Measurements from ENCODE around the gene OSTC. TPM values are rescaled to one million over a fixed set of nuclear protein-coding genes. Genes with fewer than 3 reads are reported as not detected.
A peak's percentile ranks its signal among the peaks of the same experiment; 100 is the strongest.

Gene OSTC
- total RNA-seq, 1 experiment from 2014 or later: 105 TPM

- TF ChIP-seq ELF1 (IDR thresholded peaks at IDR 0.05; ENCODE audit: borderline replicate concordance, low read depth) (peak; percentile 90), SIN3A (IDR thresholded peaks at IDR 0.05; ENCODE audit: low read depth) (peak; percentile 76; the same call in 1 of the 2 replicates), ZFX (IDR thresholded peaks at IDR 0.05) (no peak), CEBPB (IDR thresholded peaks at IDR 0.05; ENCODE audit: low read depth) (peak; percentile 74), TCF7L2 (IDR thresholded peaks at IDR 0.05; ENCODE audit: borderline replicate concordance, extremely low read depth, insufficient read depth, insufficient read length) (peak; percentile 76), FOSL1 (IDR thresholded peaks at IDR 0.05; ENCODE audit: low read depth) (0 out of 2 replicates have a peak, but pooled peaks have one; percentile 29), SP1 (IDR thresholded peaks at IDR 0.05; ENCODE audit: low read depth) (peak; percentile 71), ZBTB33 (IDR thresholded peaks at IDR 0.05; ENCODE audit: extremely low read depth, insufficient replicate concordance, low read length) (peak; percentile 43), POLR2AphosphoS5 (IDR thresholded peaks at IDR 0.05; ENCODE audit: low read depth, low read length) (peak; percentile 98), ATF3 (IDR thresholded peaks at IDR 0.05) (no peak), EGR1 (IDR thresholded peaks at IDR 0.05; ENCODE audit: low read depth) (peak; percentile 93), EZH2phosphoT487 (IDR thresholded peaks at IDR 0.05; ENCODE audit: borderline replicate concordance) (no peak), CBX3 (IDR thresholded peaks at IDR 0.05; ENCODE audit: low read depth) (0 out of 2 replicates have a peak, but pooled peaks have one; percentile 34), YY1 (IDR thresholded peaks at IDR 0.05; ENCODE audit: extremely low read depth, insufficient replicate concordance, low read depth, low read length) (peak; percentile 96), MAX (IDR thresholded peaks at IDR 0.05) (peak; percentile 94), JUND (IDR thresholded peaks at IDR 0.05) (no peak; the same call in 1 of the 2 replicates), SRF (IDR thresholded peaks at IDR 0.05; ENCODE audit: low read depth) (no peak), POLR2A (IDR thresholded peaks at IDR 0.05; ENCODE audit: borderline replicate concordance, extremely low read depth, insufficient read depth, insufficient read length) (peak; percentile 94)
- TF ChIP-seq, protein P1, sequence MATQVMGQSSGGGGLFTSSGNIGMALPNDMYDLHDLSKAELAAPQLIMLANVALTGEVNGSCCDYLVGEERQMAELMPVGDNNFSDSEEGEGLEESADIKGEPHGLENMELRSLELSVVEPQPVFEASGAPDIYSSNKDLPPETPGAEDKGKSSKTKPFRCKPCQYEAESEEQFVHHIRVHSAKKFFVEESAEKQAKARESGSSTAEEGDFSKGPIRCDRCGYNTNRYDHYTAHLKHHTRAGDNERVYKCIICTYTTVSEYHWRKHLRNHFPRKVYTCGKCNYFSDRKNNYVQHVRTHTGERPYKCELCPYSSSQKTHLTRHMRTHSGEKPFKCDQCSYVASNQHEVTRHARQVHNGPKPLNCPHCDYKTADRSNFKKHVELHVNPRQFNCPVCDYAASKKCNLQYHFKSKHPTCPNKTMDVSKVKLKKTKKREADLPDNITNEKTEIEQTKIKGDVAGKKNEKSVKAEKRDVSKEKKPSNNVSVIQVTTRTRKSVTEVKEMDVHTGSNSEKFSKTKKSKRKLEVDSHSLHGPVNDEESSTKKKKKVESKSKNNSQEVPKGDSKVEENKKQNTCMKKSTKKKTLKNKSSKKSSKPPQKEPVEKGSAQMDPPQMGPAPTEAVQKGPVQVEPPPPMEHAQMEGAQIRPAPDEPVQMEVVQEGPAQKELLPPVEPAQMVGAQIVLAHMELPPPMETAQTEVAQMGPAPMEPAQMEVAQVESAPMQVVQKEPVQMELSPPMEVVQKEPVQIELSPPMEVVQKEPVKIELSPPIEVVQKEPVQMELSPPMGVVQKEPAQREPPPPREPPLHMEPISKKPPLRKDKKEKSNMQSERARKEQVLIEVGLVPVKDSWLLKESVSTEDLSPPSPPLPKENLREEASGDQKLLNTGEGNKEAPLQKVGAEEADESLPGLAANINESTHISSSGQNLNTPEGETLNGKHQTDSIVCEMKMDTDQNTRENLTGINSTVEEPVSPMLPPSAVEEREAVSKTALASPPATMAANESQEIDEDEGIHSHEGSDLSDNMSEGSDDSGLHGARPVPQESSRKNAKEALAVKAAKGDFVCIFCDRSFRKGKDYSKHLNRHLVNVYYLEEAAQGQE (IDR thresholded peaks at IDR 0.05; ENCODE audit: low read depth): no peak
- ATAC-seq (peak; percentile 98), DNase-seq (ENCODE audit: low read depth, low spot score) (peak; percentile 97)
- Histone ChIP-seq H3K27me3 (ENCODE audit: insufficient read depth, low read length) (no peaks in the 10 kb centered on the region), H2AFZ (ENCODE audit: low read depth, low read length, poor library complexity, severe bottlenecking) (peak within 1 kb of the TSS; percentile 81), H3K27ac (ENCODE audit: low read depth, low read length) (peak within 1 kb of the TSS; percentile 71), H3K9ac (ENCODE audit: low read length) (peak within 1 kb of the TSS; percentile 97), H3K36me3 (ENCODE audit: control insufficient read depth in 1 of 2, insufficient read depth in 2 of 2, low read length in 2 of 2) (peaks cover 31 to 41% of the 10 kb centered on the region in 2 experiments), H3K4me3 (replicated peaks in 1 of 2; ENCODE audit: low read depth in 1 of 2, low read length in 2 of 2) (peak within 1 kb of the TSS; percentile 62 to 90), H4K20me1 (ENCODE audit: insufficient read depth) (peaks cover 18% of the 10 kb centered on the region; the same call in 1 of the 2 replicates), H3K4me2 (ENCODE audit: low read length) (peak within 1 kb of the TSS; percentile 83), H3K79me2 (ENCODE audit: insufficient read depth, low read length) (peaks cover 50% of the 10 kb centered on the region), H3K9me3 (ENCODE audit: control insufficient read depth in 1 of 2, insufficient read depth in 1 of 2, low read depth in 1 of 2, low read length in 2 of 2) (peaks cover 0 to 4% of the 10 kb centered on the region in 2 experiments; a peak in 2 of 4 replicates), H3K4me1 (ENCODE audit: control insufficient read depth in 1 of 2, insufficient read depth in 2 of 2, low read length in 2 of 2) (peaks cover 0 to 21% of the 10 kb centered on the region in 2 experiments; a peak in 3 of 4 replicates), H3K9me2 (ENCODE audit: insufficient read depth) (no peaks in the 10 kb centered on the region)
- ChIA-PET CTCF (interaction anchor here (0.9 kb wide), 1 partner anchor 601 kb away, joined by 3 read pairs; no protein-coding TSS in a partner anchor), RAD21 (ENCODE audit: low non-redundant PET in 1 of 2, low total read pairs in 2 of 2, uncharacterized antibody in 2 of 2, unreplicated experiment in 2 of 2) (interaction anchor here in 1 of 2 experiments (0.6 kb wide), 1 partner anchor 16 kb away, joined by 4 read pairs; no protein-coding TSS in a partner anchor), POLR2A (interaction anchor here (1.4 to 1.5 kb wide), 2 partner anchors 10 to 23 kb away, joined by 4 to 7 read pairs; no protein-coding TSS in a partner anchor)
- no TSS peak for BruUV-seq (replicated peaks)
- intact Hi-C loops (cut with micrococcal nuclease): loop anchor here (1.0 kb wide), 1 partner anchor 30 kb away; the partner anchor contains the start of gene OSTC
Measured at GRCh38 chr4:108620101-108620932, 30.1 kb upstream of the OSTC start, which contains the start of gene RPL34. TSS of gene RPL34 (plus strand) at chr4:108620576. CDS start at chr4:108621960, 1,384 bp downstream.
